HCT116 (cell line): Measurements from ENCODE around the gene GRK5.

Experiments used
- ELF1 ChIP-seq: IDR thresholded peaks from 2 replicates; pipeline ENCODE4 v1.6.1; 2012; ENCODE audit warnings: low read depth, borderline replicate concordance
- POLR2A ChIP-seq: IDR thresholded peaks from 2 replicates; pipeline ENCODE4 v1.7.0; 2011; ENCODE audit warnings: borderline replicate concordance; ENCODE audit not compliant: insufficient read depth, insufficient read length; ENCODE audit errors: extremely low read depth
- POLR2AphosphoS5 ChIP-seq: IDR thresholded peaks from 2 replicates; pipeline ENCODE4 v1.6.1; 2011; ENCODE audit warnings: mild to moderate bottlenecking, low read depth, low read length, moderate library complexity
- TF ChIP-seq, protein P1 (sequence below): IDR thresholded peaks from 2 replicates; pipeline ENCODE4 v1.6.1; 2012; ENCODE audit warnings: low read depth
- TF ChIP-seq, protein P2 (sequence below), 3 experiments: fragments of 200-600 bp in 1 of 3; sonication (generic) in 1 of 3; IDR thresholded peaks in 2 of 3; conservative IDR thresholded peaks in 1 of 3; 2 replicates each; pipeline ENCODE4 v1.5.1; 2012 to 2017; ENCODE audit warnings: low read depth in 2 of 3, low read length in 2 of 3, antibody characterized with exemption in 1 of 3, borderline replicate concordance in 1 of 3, control low read depth in 1 of 3, mild to moderate bottlenecking in 1 of 3, mixed read lengths in 1 of 3, mixed run types in 1 of 3, moderate library complexity in 1 of 3; ENCODE audit not compliant: insufficient read depth in 1 of 3

DNA sequence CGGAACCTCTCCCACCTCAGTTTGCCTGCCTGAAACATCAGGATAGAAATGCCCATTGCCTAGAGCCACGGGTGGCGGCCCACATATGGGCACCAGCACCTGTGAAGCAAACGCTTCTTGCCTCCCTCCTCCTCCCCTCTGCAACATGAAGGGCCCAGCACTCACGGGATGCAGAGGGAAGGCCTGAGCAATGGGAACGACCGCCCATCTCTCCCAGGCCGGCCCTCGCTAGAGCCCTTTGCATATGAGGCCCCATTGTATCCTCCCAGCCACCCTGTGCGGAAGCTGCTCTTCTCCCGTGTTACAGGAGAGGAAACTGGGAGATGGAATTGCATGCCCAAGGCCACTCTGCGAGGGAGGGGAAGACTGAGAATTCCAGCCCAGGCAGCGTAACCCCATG, 246.9 kb downstream of the GRK5 start:
- TF ChIP-seq, protein P1, sequence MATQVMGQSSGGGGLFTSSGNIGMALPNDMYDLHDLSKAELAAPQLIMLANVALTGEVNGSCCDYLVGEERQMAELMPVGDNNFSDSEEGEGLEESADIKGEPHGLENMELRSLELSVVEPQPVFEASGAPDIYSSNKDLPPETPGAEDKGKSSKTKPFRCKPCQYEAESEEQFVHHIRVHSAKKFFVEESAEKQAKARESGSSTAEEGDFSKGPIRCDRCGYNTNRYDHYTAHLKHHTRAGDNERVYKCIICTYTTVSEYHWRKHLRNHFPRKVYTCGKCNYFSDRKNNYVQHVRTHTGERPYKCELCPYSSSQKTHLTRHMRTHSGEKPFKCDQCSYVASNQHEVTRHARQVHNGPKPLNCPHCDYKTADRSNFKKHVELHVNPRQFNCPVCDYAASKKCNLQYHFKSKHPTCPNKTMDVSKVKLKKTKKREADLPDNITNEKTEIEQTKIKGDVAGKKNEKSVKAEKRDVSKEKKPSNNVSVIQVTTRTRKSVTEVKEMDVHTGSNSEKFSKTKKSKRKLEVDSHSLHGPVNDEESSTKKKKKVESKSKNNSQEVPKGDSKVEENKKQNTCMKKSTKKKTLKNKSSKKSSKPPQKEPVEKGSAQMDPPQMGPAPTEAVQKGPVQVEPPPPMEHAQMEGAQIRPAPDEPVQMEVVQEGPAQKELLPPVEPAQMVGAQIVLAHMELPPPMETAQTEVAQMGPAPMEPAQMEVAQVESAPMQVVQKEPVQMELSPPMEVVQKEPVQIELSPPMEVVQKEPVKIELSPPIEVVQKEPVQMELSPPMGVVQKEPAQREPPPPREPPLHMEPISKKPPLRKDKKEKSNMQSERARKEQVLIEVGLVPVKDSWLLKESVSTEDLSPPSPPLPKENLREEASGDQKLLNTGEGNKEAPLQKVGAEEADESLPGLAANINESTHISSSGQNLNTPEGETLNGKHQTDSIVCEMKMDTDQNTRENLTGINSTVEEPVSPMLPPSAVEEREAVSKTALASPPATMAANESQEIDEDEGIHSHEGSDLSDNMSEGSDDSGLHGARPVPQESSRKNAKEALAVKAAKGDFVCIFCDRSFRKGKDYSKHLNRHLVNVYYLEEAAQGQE, result no peak
- TF ChIP-seq, protein P2, sequence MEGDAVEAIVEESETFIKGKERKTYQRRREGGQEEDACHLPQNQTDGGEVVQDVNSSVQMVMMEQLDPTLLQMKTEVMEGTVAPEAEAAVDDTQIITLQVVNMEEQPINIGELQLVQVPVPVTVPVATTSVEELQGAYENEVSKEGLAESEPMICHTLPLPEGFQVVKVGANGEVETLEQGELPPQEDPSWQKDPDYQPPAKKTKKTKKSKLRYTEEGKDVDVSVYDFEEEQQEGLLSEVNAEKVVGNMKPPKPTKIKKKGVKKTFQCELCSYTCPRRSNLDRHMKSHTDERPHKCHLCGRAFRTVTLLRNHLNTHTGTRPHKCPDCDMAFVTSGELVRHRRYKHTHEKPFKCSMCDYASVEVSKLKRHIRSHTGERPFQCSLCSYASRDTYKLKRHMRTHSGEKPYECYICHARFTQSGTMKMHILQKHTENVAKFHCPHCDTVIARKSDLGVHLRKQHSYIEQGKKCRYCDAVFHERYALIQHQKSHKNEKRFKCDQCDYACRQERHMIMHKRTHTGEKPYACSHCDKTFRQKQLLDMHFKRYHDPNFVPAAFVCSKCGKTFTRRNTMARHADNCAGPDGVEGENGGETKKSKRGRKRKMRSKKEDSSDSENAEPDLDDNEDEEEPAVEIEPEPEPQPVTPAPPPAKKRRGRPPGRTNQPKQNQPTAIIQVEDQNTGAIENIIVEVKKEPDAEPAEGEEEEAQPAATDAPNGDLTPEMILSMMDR (IDR thresholded peaks at IDR 0.05 in 2 of 3, conservative IDR thresholded peaks at IDR 0.05 in 1 of 3; ENCODE audit: borderline replicate concordance in 1 of 3, insufficient read depth in 1 of 3, low read depth in 2 of 3, low read length in 2 of 3), result no peak
- no peak for TF ChIP-seq POLR2AphosphoS5
- no peak for TF ChIP-seq POLR2A
- no peak for TF ChIP-seq ELF1
